ENCODE data around the gene FATE1.
"Not testable (repeated sequence)": the region's sequence is repeated elsewhere in the genome, so short reads cannot be mapped to it uniquely, and the experiment has no call there.

The FATE1 gene, protein sequence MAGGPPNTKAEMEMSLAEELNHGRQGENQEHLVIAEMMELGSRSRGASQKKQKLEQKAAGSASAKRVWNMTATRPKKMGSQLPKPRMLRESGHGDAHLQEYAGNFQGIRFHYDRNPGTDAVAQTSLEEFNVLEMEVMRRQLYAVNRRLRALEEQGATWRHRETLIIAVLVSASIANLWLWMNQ

GRCh38 chrX:151715752-151716151, at the start of gene FATE1:
Gene FATE1, plus strand, starts transcription at chrX:151716035. Its CDS starts 85 bp downstream, at chrX:151716120.
- no peak for DNase-seq

GRCh38 chrX:151675121-151675746, 40.6 kb upstream of the FATE1 start:
- no peak for DNase-seq

- DNase-seq, result no peak
Observed at GRCh38 chrX:151676196-151676595, 39.6 kb upstream of the FATE1 start.

DNA sequence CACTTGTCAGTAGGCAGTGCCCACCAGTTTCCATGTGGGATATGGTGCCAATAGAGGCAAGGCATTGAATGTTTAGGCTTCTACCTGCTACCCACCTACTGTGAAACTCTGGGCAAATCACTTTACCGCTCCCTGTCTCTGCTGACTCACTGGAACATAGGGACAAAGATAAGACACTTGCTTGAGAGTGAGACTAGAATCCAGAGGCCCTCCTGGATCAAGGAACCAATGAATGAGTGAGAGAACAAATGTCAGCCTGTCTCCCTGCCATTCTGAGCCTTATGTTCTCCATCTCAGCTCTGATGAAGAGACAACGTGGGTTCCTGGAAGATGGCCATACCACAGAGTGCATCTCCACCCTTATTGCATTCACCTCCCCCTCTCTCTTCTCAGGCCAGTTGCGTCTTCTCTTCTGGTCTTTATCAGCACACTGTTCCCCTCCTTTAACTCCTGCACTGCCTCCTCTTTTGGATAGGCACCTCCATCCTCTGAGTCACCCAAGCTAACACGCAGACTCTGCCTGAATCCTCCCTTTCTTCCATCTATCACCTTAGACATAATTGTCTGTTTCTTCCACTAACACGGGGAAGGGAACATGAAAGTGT, 35.9 kb upstream of the FATE1 start:
- DNase-seq, result no peak

- peak; percentile 44 for DNase-seq
Observed at GRCh38 chrX:151680805-151681204, 35.0 kb upstream of the FATE1 start.

- DNase-seq, result no peak
Observed at GRCh38 chrX:151687635-151688034, 28.2 kb upstream of the FATE1 start.

DNA sequence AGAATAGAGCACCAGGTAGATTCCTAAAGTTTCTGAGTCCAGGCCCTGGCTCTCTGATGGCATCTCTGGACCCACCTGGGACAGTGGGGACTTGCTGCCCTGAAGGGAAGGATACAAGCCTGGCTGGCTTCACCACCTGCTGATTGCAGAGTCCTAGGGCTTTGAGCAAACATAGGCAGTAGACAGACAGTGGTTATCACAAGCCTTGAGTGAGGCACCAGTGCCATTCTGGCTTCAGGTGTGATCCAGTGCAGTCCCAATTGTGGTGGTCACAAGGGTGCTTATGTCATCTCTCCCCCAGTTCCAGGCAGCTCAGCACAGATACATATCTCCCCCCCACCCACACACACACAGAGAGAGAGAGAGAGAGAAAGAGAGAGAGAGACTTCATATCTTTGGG, 27.1 kb upstream of the FATE1 start:
- DNase-seq, result no peak

DNA sequence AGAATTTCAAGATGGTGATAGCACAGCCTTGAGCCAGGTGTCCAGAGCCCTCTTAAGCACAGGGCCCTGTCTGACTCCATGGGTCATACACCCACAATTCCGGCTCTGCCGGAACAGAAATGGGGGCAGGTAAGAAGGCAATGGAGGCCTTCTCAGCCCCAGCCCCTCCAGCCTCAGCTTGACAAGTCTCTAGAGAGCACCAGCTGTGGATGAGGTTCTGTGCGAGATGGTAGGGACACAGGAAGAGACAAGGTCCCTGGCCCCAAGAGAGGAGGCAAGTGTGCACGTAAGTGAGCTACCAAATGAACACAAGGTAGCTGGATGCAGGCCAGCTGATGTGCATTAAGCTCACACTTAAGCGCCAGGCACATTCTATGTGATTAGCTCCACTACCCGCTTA, 23.0 kb upstream of the FATE1 start:
- no peak for DNase-seq

GRCh38 chrX:151694121-151694520, 21.7 kb upstream of the FATE1 start:
- DNase-seq, result no peak

DNA sequence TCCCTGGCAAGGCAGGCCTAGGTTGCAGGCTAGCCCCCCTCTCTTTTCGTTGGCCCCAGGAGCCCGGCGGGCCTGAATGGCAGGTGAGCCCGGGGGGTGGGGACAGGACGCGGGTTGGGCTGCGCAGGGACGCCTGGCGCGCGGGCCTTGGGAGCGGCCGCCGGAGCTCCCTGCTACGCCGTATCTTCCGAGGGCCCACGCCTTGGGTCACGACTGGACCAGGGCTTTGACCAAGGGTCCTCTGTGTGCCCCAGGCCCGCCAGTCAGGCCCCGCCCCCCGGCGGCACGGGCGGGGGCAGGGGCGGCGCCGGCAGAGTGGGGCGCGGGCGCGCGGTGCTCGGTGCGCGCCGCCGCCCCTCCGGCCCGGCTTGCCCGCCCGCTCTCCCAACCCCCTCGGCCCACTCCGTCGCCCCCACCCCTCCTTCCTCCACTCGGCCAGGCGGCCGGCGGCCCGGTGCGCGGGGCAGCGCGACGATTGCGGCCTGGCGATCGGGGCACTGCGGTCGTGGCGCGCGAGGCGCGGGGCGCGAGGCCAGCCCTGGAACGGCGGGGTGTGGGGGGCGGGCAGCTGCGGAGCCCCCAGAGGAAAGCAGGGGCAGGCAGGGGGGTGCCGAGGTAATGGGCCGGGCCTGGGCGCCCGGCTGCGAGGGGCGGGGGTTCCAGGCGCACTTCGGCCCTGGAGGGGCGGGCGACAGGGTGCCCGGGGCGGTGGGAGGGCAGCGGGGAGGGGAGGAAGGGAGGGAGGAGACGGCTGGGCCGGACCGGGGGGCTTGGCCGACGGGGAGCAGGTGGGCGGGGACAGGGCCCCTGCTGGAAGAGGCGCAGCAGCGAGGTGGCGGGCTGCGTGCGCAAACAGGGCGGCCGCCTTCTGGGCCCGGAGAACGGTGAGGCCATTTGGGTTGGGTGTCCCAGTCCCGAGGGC, 20.9 kb upstream of the FATE1 start, which contains the start of gene PRRG3:
PRRG3 (plus strand) TSS at position 798 of the 922 bp plus-strand sequence. CDS start 3,357 bp downstream, outside the sequence.
- no peak for DNase-seq

- no peak for DNase-seq
Observed at GRCh38 chrX:151695583-151696340, 20.1 kb upstream of the FATE1 start.

- DNase-seq, result not testable (repeated sequence)
Observed at GRCh38 chrX:151697082-151697481, 18.8 kb upstream of the FATE1 start.

DNA sequence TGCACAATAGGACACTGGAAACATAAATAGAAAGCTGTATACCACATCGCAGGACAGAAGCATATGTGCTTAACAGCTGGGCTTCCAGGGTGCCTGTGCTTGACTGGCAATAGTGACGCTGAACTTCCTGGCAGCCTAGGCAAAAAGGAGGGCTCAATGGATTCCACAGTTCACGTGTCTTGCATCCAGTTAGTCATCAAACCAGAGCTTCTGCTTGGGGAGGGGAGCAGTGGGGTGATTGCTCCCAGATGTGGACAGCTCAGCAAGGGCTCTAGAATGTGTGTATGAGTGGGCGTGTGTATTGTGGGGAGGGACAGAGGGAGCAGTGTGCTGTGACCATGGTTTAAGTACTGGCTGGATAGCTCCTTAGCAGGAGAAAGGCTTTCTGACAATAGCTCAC, 18.3 kb upstream of the FATE1 start:
- no peak for DNase-seq

DNA sequence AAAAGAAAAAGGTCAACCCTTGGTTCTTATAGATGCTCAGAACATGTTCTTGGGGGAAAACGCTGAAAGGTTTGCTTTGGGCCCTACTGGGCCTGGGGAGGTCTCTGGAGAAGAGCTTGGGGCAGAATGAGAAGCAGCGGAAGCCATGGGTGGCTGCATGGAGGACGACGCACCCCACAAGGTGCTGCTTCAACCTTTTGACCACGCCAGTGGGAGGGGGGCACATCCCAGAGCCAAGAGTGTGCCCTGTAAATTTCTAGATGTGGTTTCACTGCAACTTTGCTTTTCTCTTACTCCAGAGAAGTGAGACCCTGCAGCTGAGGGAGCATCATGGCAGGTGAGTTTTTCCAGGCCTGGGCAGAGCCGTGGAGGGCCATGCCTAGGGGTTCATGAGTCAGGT, 17.4 kb upstream of the FATE1 start:
- no peak for DNase-seq

- DNase-seq, result no peak
Observed at GRCh38 chrX:151699746-151700145, 16.1 kb upstream of the FATE1 start.

DNA sequence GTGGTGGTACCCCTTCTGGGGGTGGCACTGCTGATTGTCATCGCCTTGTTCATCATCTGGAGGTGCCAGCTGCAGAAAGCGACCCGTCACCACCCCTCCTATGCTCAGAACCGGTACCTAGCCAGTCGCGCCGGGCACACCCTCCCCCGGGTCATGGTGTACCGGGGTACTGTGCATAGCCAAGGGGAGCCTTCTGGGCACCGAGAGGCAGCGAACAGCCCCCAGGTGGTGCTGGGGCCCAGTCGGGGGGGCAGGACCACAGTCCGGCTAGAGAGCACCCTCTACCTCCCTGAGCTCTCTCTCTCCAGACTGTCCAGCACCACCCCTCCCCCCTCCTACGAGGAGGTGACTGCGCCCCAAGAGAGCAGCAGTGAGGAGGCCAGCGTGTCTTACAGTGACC, 15.3 kb upstream of the FATE1 start:
- DNase-seq, result no peak

DNA sequence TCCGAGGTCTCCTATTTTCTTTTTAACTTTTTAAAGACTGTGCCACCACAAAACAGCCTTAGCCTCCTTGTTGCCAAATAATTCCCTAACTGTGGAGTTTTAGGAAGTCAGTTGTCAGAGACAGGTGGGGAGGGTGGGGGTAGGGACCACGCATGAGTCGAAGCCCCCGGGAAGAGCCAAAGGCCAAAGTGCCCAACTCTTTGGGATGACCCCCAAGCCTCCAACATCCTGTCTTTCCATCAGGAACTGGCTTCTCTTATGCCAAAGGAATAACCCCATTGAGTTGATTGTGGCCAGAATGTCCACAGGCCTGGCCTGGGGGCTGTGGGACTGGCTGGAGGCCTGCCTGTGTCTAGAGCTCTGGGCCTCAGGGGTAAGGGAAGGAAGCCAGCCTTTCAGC, 14.8 kb upstream of the FATE1 start:
- no peak for DNase-seq

GRCh38 chrX:151701531-151701930, 14.3 kb upstream of the FATE1 start:
- DNase-seq, result no peak

GRCh38 chrX:151702026-151702714, 13.7 kb upstream of the FATE1 start:
- no peak for DNase-seq

DNA sequence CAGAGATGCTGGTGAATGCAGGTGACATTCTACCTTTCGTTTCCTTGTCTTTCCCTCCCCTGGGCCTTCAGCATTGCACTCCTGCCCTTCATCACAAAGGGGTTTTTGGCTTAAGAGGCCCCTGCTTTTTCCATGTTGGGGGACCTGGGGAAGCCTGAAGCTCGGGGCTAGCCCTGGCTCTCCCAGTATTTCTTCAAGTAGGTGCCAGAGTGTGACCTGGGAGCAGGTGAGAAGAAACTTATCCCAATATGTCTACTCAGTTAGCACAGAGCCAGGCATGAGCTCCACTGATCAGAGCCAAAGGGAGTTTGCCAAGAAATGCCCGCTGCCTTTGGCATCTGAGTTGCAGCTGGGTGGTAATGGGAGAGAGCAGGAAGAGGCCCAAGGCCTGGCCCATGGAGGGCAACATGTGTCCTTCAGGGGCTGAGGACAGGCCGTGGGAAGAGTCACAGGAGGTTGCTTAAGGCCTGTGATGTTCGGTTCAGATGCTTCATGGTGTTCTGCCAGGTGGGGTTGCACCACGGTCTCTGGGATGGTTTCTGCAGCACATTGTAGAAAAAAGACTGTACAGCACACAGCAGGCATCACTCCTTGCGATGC, 13.0 kb upstream of the FATE1 start:
- no peak for DNase-seq

DNA sequence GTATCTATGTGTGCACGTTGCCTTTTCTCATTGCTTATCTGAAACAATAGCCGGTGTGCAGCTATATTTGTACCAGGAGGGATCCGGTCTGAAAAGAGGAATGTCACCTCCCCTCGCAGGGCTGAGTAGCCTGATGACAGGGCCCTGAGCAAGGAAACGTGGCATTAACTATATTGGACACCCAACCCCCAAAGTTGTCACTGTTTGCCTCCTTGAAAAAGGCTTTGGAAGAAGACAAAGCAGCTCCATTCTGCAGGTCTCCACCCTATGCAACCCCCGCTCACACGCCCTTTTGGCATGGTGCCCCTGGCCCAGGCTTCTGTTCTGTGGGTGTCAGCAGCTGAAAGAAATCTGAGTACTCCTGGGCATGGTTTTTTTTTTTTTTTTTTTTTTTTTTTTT, 12.3 kb upstream of the FATE1 start:
- DNase-seq, result no peak

Measured in stimulated activated CD4-positive, alpha-beta T cell treated with anti-CD3 and anti-CD28 coated beads, Interleukin-1b, Interleukin-23, amount 100 ng/mL, for 48 hours (primary cell).